ENCODE results near the gene USO1. TPM values are rescaled to one million over a fixed set of nuclear protein-coding genes. Genes with fewer than 3 reads are reported as not detected.

Gene USO1
- total and polyA plus RNA-seq, 9 of the 15 experiments (the other 6 are each of a cell fraction or from before 2014, with no cell fraction given), result 19.3 to 97.8 (median 48.5) TPM

DNA sequence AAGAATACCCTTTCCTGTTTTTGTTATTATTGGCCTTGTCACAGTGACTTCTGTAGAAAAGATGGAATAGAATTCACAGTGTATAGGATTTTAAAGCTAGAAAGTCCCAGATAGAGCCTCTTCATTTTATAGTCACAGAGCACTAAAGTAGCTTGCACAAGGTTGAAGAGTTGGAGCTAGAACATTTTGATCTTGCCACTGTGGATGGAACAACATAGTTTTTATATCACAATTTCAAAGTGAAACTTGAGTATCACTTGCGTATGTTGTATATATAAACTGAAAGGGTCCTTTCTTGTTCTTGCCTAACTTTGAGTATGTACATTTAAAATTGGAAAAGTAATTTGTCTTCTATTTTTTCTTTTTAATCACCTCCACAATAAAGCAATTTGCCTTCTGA is 2.7 kb downstream of the USO1 start:
- Histone ChIP-seq H2AFZ (ENCODE audit: low read depth, low read length) (no peak overlapping the region), H3K4me1 (replicated peaks in 1 of 2; ENCODE audit: control insufficient read depth in 2 of 2, insufficient read depth in 2 of 2, low read length in 2 of 2) (peaks cover 12 to 26% of the 10 kb centered on the region in 2 experiments; a peak in 3 of 5 replicates), H3K27me3 (ENCODE audit: control insufficient read depth in 2 of 2, insufficient read depth in 2 of 2, low read length in 2 of 2) (no peaks in the 10 kb centered on the region), H3K27ac (ENCODE audit: extremely low read depth, low read depth, low read length) (no peak overlapping the region), H3K9me1 (ENCODE audit: control insufficient read depth, insufficient read depth, low read length) (no peaks in the 10 kb centered on the region), H3K9me3 (replicated peaks; ENCODE audit: control insufficient read depth, insufficient read depth, low read depth, low read length) (no peaks in the 10 kb centered on the region), H4K20me1 (replicated peaks; ENCODE audit: control insufficient read depth, insufficient read depth, low read length) (no peaks in the 10 kb centered on the region), H3K4me2 (ENCODE audit: insufficient read depth, low read length) (peak overlapping the region; percentile 1; the same call in 1 of the 2 replicates), H3K36me3 (ENCODE audit: control insufficient read depth, insufficient read depth, low read length) (peaks cover 4% of the 10 kb centered on the region; the same call in 1 of the 3 replicates), H3K79me2 (ENCODE audit: control insufficient read depth, insufficient read depth, low read length) (peaks cover 89% of the 10 kb centered on the region), H3K4me3 (no peak overlapping the region), H3K9ac (ENCODE audit: insufficient read depth in 1 of 2, low read depth in 2 of 2, low read length in 2 of 2) (no peak overlapping the region)
- FAIRE-seq, result no peak
- ChIA-PET POLR2A (interaction anchor here (3.8 kb wide), 1 partner anchor 19 kb away, joined by 30 read pairs; no protein-coding TSS in a partner anchor), CTCF (ENCODE audit: low intra/inter-chr PET ratio) (no interaction called here)
- intact Hi-C loops (cut with micrococcal nuclease) (no loop called here), in situ Hi-C loops (cut with MboI) (no loop called here)
- no TSS peak for BruUV-seq (replicated peaks)
- ATAC-seq, result no peak
- WGBS (ENCODE audit: insufficient coverage, low coverage, missing lambda C conversion rate), result 84% methylated on average over 1 of the region's 1 CpG
- no peak for TF ChIP-seq HBP1 (CRISPR knock-in tag; IDR thresholded peaks at IDR 0.05)
- no peak for TF ChIP-seq NCOR1 (IDR thresholded peaks at IDR 0.05)
- no peak for DNase-seq (ENCODE audit: extremely low read depth in 1 of 4, low spot score in 3 of 4)

DNA sequence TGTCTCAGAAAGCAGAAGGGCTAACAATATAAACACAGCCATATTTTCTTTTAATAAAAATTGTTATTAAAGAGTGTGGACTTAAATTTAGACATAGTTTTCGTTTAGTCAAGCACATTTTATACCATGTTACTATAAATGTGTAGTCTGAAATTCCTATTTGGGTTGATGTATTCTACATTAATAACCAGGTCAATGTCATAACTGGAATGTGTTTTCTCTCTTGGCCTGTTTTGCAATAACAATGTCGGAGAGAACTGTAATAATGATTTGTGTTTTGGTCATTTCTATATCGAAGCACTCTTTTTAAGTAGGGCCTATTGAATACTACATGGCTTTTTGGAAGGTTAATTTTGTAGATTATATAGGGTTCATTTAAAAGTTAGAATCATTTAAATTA is 5.5 kb downstream of the USO1 start:
- H4K20me1 ChIP-seq (replicated peaks; ENCODE audit: control insufficient read depth, insufficient read depth, low read length), result no peaks in the 10 kb centered on the region
- H2AFZ ChIP-seq (ENCODE audit: low read depth, low read length), result no peak overlapping the region
- peaks cover 83% of the 10 kb centered on the region for H3K79me2 ChIP-seq (ENCODE audit: control insufficient read depth, insufficient read depth, low read length)
- TF ChIP-seq, protein P1, sequence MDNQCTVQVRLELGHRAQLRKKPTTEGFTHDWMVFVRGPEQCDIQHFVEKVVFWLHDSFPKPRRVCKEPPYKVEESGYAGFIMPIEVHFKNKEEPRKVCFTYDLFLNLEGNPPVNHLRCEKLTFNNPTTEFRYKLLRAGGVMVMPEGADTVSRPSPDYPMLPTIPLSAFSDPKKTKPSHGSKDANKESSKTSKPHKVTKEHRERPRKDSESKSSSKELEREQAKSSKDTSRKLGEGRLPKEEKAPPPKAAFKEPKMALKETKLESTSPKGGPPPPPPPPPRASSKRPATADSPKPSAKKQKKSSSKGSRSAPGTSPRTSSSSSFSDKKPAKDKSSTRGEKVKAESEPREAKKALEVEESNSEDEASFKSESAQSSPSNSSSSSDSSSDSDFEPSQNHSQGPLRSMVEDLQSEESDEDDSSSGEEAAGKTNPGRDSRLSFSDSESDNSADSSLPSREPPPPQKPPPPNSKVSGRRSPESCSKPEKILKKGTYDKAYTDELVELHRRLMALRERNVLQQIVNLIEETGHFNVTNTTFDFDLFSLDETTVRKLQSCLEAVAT (IDR thresholded peaks at IDR 0.05), result no peak
- no peak for TF ChIP-seq POLR2AphosphoS5 (IDR thresholded peaks at IDR 0.05; ENCODE audit: control insufficient read depth, insufficient read depth, low read depth, low read length)
- TF ChIP-seq, protein P2, sequence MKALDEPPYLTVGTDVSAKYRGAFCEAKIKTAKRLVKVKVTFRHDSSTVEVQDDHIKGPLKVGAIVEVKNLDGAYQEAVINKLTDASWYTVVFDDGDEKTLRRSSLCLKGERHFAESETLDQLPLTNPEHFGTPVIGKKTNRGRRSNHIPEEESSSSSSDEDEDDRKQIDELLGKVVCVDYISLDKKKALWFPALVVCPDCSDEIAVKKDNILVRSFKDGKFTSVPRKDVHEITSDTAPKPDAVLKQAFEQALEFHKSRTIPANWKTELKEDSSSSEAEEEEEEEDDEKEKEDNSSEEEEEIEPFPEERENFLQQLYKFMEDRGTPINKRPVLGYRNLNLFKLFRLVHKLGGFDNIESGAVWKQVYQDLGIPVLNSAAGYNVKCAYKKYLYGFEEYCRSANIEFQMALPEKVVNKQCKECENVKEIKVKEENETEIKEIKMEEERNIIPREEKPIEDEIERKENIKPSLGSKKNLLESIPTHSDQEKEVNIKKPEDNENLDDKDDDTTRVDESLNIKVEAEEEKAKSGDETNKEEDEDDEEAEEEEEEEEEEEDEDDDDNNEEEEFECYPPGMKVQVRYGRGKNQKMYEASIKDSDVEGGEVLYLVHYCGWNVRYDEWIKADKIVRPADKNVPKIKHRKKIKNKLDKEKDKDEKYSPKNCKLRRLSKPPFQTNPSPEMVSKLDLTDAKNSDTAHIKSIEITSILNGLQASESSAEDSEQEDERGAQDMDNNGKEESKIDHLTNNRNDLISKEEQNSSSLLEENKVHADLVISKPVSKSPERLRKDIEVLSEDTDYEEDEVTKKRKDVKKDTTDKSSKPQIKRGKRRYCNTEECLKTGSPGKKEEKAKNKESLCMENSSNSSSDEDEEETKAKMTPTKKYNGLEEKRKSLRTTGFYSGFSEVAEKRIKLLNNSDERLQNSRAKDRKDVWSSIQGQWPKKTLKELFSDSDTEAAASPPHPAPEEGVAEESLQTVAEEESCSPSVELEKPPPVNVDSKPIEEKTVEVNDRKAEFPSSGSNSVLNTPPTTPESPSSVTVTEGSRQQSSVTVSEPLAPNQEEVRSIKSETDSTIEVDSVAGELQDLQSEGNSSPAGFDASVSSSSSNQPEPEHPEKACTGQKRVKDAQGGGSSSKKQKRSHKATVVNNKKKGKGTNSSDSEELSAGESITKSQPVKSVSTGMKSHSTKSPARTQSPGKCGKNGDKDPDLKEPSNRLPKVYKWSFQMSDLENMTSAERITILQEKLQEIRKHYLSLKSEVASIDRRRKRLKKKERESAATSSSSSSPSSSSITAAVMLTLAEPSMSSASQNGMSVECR (CRISPR knock-in tag; IDR thresholded peaks at IDR 0.05), result no peak
- no peak overlapping the region for H3K4me2 ChIP-seq (ENCODE audit: insufficient read depth, low read length)
- ATAC-seq (no peak), DNase-seq (ENCODE audit: extremely low read depth in 1 of 4, low spot score in 3 of 4) (no peak), FAIRE-seq (no peak)
- BruUV-seq (replicated peaks), result no TSS peak
- H3K9me1 ChIP-seq (ENCODE audit: control insufficient read depth, insufficient read depth, low read length), result no peaks in the 10 kb centered on the region
- intact Hi-C loops (cut with micrococcal nuclease), result no loop called here
- H3K9me3 ChIP-seq (replicated peaks; ENCODE audit: control insufficient read depth, insufficient read depth, low read depth, low read length), result no peaks in the 10 kb centered on the region
- H3K4me1 ChIP-seq (replicated peaks in 1 of 2; ENCODE audit: control insufficient read depth in 2 of 2, insufficient read depth in 2 of 2, low read length in 2 of 2), result peaks cover 7 to 11% of the 10 kb centered on the region in 2 experiments; a peak in 3 of 5 replicates
- no peak overlapping the region for H3K4me3 ChIP-seq
- 0 out of 4 replicates have a peak overlapping the region, but pooled peaks of 1 of the 2 experiments have one; percentile 12 for H3K9ac ChIP-seq (ENCODE audit: insufficient read depth in 1 of 2, low read depth in 2 of 2, low read length in 2 of 2)
- WGBS (ENCODE audit: insufficient coverage, low coverage, missing lambda C conversion rate), result 14% methylated on average over 3 of the region's 3 CpGs
- in situ Hi-C loops (cut with MboI), result no loop called here
- ChIA-PET POLR2A (interaction anchor here (1.5 kb wide), 1 partner anchor 11 kb away, joined by 5 read pairs; no protein-coding TSS in a partner anchor), CTCF (ENCODE audit: low intra/inter-chr PET ratio) (no interaction called here)
- peak overlapping the region; percentile 14; the same call in 1 of the 3 replicates for H3K27ac ChIP-seq (ENCODE audit: extremely low read depth, low read depth, low read length)
- no peaks in the 10 kb centered on the region for H3K27me3 ChIP-seq (ENCODE audit: control insufficient read depth in 2 of 2, insufficient read depth in 2 of 2, low read length in 2 of 2)
- H3K36me3 ChIP-seq (ENCODE audit: control insufficient read depth, insufficient read depth, low read length), result peaks cover 5% of the 10 kb centered on the region; the same call in 1 of the 3 replicates
